HepG2 (cell line): Measurements from ENCODE around the gene DSN1. TPM values are rescaled to one million over a fixed set of nuclear protein-coding genes. Genes with fewer than 3 reads are reported as not detected.

Source experiments
- ARID2 ChIP-seq: sonication (generic); formaldehyde crosslinking; IDR thresholded peaks from 2 replicates; pipeline ENCODE4 v1.8.1; 2022; ENCODE audit warnings: mild to moderate bottlenecking, missing genetic modification reagents, borderline replicate concordance
- ARNT ChIP-seq: fragments of 450-650 bp; IDR thresholded peaks from 2 replicates; pipeline ENCODE4 v1.6.1; 2017
- CBX5 ChIP-seq: sonication (generic); formaldehyde crosslinking; IDR thresholded peaks from 2 replicates; pipeline ENCODE4 v1.4.0; 2020; ENCODE audit warnings: missing genetic modification reagents, borderline replicate concordance
- MED1 ChIP-seq: sonication (generic); formaldehyde crosslinking; IDR thresholded peaks from 2 replicates; pipeline ENCODE4 v1.4.0; 2020; ENCODE audit warnings: missing genetic modification reagents
- SRF ChIP-seq: IDR thresholded peaks from 2 replicates; pipeline ENCODE4 v1.6.1; 2011; ENCODE audit warnings: mild to moderate bottlenecking, low read depth, low read length, moderate library complexity
- ZNF432 ChIP-seq: sonication (generic); formaldehyde crosslinking; IDR thresholded peaks from 2 replicates; pipeline ENCODE4 v1.5.0; 2020; ENCODE audit warnings: missing genetic modification reagents, mild to moderate bottlenecking, borderline replicate concordance
- ZNF646 ChIP-seq: sonication (generic); formaldehyde crosslinking; IDR thresholded peaks from 2 replicates; pipeline ENCODE4 v1.9.0; 2021; ENCODE audit warnings: mild to moderate bottlenecking, missing genetic modification reagents
- ZSCAN20 ChIP-seq: sonication (generic); formaldehyde crosslinking; IDR thresholded peaks from 2 replicates; pipeline ENCODE4 v1.4.0; 2020; ENCODE audit warnings: missing genetic modification reagents, mild to moderate bottlenecking, borderline replicate concordance
- polyA plus RNA-seq, 8 experiments: library from polyadenylated mRNA; depleted of rRNA in 3 of 8; stranded (reverse) in 7 of 8; unstranded in 1 of 8; fragments of >200 nt; fragmentation: Illumina TruSeq in 4 of 8; extraction: Trizol in 4 of 8; gene quantifications; 2 replicates each; pipeline versions ENCODE4 v1.2.1 to v1.2.3, GENCODE V29; 2011 to 2016; ENCODE audit warnings: low read depth in 4 of 8, missing spikeins in 1 of 8, mixed read lengths in 1 of 8; ENCODE audit not compliant: insufficient read depth in 1 of 8
- total RNA-seq, 5 experiments: library from RNA; depleted of rRNA; stranded (reverse); fragments of >200 nt; fragmentation: Illumina TruSeq; extraction: Trizol; gene quantifications; 2 replicates each; pipeline ENCODE4 v1.2.3, GENCODE V29; 2016; ENCODE audit warnings: low read depth in 1 of 5
- TF ChIP-seq, protein P1 (sequence below): sonication (generic); formaldehyde crosslinking; IDR thresholded peaks from 2 replicates; pipeline ENCODE4 v1.4.0; 2020; ENCODE audit warnings: mild to moderate bottlenecking, missing genetic modification reagents
- TF ChIP-seq, protein P2 (sequence below): sonication (generic); formaldehyde crosslinking; IDR thresholded peaks from 2 replicates; pipeline ENCODE4 v1.5.1; 2020; ENCODE audit warnings: missing genetic modification reagents, mild to moderate bottlenecking, borderline replicate concordance
- TF ChIP-seq, protein P3 (sequence below): sonication (generic); formaldehyde crosslinking; IDR thresholded peaks from 2 replicates; pipeline ENCODE4 v1.5.1; 2020; ENCODE audit warnings: mild to moderate bottlenecking, moderate library complexity, missing genetic modification reagents

DSN1 gene
- total and polyA plus RNA-seq, 2 of the 13 experiments (the other 11 are each of a cell fraction or from before 2014, with no cell fraction given): 18.7 to 53.7 TPM

GRCh38 chr20:36773597-36774390, at the start of gene DSN1 (continued):
- TF ChIP-seq, protein P1, sequence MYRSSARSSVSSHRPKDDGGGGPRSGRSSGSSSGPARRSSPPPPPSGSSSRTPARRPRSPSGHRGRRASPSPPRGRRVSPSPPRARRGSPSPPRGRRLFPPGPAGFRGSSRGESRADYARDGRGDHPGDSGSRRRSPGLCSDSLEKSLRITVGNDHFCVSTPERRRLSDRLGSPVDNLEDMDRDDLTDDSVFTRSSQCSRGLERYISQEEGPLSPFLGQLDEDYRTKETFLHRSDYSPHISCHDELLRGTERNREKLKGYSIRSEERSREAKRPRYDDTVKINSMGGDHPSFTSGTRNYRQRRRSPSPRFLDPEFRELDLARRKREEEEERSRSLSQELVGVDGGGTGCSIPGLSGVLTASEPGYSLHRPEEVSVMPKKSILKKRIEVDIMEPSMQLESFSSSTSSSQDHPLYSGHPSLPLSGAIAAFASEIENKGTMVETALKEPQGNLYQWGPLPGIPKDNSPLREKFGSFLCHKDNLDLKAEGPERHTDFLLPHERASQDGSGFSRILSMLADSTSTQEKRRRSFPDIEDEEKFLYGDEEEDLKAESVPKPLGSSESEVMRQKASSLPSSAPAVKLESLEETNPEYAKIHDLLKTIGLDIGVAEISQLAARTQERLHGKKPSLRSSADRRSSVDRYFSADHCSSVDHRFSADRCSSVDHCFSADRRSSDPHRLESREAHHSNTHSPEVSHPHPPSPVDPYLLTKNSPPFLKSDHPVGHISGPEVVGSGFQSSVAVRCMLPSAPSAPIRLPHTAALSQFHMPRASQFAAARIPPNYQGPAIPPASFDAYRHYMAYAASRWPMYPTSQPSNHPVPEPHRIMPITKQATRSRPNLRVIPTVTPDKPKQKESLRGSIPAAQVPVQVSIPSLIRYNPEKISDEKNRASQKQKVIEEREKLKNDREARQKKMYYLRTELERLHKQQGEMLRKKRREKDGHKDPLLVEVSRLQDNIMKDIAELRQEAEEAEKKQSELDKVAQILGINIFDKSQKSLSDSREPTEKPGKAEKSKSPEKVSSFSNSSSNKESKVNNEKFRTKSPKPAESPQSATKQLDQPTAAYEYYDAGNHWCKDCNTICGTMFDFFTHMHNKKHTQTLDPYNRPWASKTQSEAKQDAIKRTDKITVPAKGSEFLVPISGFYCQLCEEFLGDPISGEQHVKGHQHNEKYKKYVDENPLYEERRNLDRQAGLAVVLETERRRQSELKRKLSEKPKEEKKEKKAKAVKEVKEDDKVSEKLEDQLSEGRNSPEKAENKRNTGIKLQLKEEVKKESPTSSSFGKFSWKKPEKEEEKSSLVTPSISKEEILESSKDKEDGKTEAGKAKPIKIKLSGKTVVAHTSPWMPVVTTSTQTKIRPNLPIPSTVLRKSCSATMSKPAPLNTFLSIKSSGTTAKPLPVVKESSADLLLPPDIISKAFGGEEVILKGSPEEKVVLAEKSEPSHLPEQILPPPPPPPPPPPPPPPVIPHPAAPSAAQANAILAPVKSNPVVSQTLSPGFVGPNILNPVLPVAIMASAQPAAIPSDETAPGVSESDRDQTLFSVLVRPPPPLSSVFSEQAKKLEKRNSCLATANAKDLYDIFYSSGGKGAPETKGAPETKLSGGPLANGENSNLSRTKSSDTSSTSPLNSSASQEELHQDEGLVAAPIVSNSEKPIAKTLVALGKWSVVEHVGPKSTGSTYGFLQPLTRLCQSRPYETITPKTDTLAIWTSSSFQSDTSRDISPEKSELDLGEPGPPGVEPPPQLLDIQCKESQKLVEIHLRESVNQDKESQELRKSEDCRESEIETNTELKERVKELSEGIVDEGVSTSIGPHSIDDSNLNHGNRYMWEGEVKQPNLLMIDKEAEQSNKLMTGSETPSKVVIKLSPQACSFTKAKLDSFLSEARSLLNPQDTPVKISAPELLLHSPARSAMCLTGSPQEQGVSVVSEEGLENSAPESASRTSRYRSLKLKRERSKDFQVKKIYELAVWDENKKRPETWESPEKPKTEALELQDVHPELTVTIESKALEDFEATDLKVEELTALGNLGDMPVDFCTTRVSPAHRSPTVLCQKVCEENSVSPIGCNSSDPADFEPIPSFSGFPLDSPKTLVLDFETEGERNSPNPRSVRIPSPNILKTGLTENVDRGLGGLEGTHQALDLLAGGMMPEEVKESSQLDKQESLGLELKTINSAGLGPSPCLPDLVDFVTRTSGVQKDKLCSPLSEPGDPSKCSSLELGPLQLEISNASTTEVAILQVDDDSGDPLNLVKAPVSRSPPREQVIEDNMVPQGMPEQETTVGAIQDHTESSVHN (CRISPR knock-in tag): peak; percentile 88
- TF ChIP-seq, protein P2, sequence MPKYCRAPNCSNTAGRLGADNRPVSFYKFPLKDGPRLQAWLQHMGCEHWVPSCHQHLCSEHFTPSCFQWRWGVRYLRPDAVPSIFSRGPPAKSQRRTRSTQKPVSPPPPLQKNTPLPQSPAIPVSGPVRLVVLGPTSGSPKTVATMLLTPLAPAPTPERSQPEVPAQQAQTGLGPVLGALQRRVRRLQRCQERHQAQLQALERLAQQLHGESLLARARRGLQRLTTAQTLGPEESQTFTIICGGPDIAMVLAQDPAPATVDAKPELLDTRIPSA: peak; percentile 63; the same call in 1 of the 2 replicates
- TF ChIP-seq, protein P3, sequence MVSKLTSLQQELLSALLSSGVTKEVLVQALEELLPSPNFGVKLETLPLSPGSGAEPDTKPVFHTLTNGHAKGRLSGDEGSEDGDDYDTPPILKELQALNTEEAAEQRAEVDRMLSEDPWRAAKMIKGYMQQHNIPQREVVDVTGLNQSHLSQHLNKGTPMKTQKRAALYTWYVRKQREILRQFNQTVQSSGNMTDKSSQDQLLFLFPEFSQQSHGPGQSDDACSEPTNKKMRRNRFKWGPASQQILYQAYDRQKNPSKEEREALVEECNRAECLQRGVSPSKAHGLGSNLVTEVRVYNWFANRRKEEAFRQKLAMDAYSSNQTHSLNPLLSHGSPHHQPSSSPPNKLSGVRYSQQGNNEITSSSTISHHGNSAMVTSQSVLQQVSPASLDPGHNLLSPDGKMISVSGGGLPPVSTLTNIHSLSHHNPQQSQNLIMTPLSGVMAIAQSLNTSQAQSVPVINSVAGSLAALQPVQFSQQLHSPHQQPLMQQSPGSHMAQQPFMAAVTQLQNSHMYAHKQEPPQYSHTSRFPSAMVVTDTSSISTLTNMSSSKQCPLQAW: peak; percentile 58; the same call in 1 of the 2 replicates
- TF ChIP-seq MED1 (CRISPR knock-in tag) (peak; percentile 14), ARNT (no peak), SRF (no peak), ZSCAN20 (CRISPR knock-in tag) (peak; percentile 75), ARID2 (0 out of 2 replicates have a peak, but pooled peaks have one; percentile 81), CBX5 (no peak; the same call in none of the 2 replicates), ZNF646 (CRISPR knock-in tag) (no peak), ZNF432 (no peak)
